ENCODE measurements around the gene MNAT1.

- no peak for TF ChIP-seq POLR2A (IDR thresholded peaks at IDR 0.05; ENCODE audit: low read depth, low read length)
- no peak for TF ChIP-seq POLR2AphosphoS5 (IDR thresholded peaks at IDR 0.05; ENCODE audit: low read depth, low read length)
Measured at GRCh38 chr14:60723907-60724618, 10.5 kb upstream of the MNAT1 start, which contains the start of gene SIX4.
